Measurements from ENCODE around the gene KPRP. TPM values are rescaled to one million over a fixed set of nuclear protein-coding genes. Genes with fewer than 3 reads are reported as not detected.

Gene KPRP, protein sequence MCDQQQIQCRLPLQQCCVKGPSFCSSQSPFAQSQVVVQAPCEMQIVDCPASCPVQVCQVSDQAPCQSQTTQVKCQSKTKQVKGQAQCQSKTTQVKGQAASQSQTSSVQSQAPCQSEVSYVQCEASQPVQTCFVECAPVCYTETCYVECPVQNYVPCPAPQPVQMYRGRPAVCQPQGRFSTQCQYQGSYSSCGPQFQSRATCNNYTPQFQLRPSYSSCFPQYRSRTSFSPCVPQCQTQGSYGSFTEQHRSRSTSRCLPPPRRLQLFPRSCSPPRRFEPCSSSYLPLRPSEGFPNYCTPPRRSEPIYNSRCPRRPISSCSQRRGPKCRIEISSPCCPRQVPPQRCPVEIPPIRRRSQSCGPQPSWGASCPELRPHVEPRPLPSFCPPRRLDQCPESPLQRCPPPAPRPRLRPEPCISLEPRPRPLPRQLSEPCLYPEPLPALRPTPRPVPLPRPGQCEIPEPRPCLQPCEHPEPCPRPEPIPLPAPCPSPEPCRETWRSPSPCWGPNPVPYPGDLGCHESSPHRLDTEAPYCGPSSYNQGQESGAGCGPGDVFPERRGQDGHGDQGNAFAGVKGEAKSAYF
- not detected for total RNA-seq

DNA sequence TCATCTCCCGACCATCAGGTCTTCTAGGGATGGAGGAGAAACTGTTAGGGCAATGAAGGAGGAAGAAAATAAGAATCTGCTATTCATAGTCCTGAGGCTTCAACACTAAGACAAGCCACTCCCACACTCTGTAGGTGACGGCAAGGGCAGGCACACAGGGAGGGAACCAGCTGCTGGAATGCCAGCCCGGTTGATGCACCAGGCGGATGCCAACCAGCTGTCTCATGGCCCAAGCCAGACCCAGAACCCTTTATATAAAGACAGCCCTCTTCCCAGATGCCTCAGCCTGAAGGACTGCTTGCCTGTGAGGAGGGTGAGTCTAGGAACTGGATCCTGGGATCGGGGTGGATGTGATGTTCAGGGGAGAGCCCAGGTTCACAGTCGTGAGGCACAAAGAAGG is at the start of gene KPRP:
TSS of gene KPRP (plus strand) at position 279 of the 400 bp plus-strand sequence. CDS start 1,564 bp downstream, outside the sequence.
- peaks cover 41% of the 10 kb centered on the region for H3K27me3 Mint-ChIP-seq
- DNase-seq, result no peak
- no peak within 1 kb of the TSS for H3K27ac Mint-ChIP-seq
- H3K4me1 Mint-ChIP-seq, result no peaks in the 10 kb centered on the region
- no peak within 1 kb of the TSS for H3K4me3 Mint-ChIP-seq
- H3K9me3 Mint-ChIP-seq, result no peaks in the 10 kb centered on the region
- H3K36me3 Mint-ChIP-seq, result no peaks in the 10 kb centered on the region

DNA sequence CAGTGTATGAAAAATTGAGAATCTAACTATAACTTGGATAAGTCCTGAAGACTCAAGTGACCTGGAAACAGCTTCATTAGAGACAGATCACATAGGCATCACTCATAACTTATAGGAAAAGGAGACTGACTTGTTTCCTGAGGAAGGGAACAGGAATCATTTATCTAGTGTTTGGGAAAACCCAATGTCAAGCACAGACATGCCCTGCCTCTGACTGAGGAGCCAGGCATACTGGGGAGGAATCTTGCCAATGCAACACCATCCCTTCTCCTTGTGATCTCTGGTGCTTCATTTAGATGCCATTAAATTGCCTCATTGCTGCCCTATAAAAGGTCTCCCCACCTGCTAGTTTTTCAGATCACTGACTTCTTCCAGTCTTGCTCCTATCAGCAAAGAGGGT is 39.6 kb upstream of the KPRP start:
- Mint-ChIP-seq H3K9me3 (no peaks in the 10 kb centered on the region), H3K4me3 (no peak overlapping the region), H3K27me3 (peaks cover 29% of the 10 kb centered on the region), H3K36me3 (no peaks in the 10 kb centered on the region), H3K27ac (no peak overlapping the region), H3K4me1 (no peaks in the 10 kb centered on the region)
- DNase-seq, result no peak

DNA sequence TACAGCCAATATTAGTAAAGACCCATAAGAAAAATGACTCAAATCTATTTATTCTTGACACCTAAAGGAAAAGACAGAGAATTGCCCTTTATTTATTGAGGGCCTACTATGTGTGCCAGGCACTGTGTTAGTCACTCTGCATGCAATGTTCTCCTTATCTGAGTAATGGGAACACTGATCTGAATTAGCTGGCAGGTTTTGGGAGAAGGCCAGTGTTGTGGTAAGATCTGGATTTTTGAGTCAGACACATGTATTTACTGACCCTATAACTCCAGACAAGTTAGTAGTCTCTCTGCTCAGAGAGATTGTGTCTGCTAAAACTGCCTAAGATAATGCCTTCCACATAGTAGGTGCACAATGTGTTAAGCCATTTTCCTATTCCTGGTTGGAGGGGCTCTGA is 32.6 kb upstream of the KPRP start:
- Mint-ChIP-seq H3K27ac (no peak overlapping the region), H3K36me3 (no peaks in the 10 kb centered on the region), H3K9me3 (no peaks in the 10 kb centered on the region), H3K4me3 (no peak overlapping the region), H3K4me1 (no peaks in the 10 kb centered on the region), H3K27me3 (peaks cover 16% of the 10 kb centered on the region)
- no peak for DNase-seq

DNA sequence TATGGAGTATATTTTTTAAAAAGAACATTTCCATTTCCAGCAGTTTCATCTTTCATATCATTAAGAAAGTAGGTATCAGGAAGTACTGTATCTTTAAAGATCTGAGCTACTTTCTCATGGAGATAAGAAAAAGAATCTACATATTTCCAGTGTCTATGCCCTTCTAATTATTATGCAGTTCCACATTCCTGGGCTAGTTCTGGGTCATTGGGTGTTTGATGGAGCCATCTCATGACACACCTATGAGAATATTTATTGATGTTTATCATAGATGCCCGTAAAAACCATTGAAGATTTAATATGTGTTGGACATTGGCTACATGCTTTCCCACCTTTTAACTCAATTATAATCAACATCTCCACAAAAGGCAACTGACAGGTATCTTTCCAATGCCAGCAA is 28.8 kb upstream of the KPRP start:
- DNase-seq, result no peak
- Mint-ChIP-seq H3K4me3 (no peak overlapping the region), H3K27ac (no peak overlapping the region), H3K36me3 (no peaks in the 10 kb centered on the region), H3K9me3 (no peaks in the 10 kb centered on the region), H3K27me3 (peaks cover 12% of the 10 kb centered on the region), H3K4me1 (no peaks in the 10 kb centered on the region)

DNA sequence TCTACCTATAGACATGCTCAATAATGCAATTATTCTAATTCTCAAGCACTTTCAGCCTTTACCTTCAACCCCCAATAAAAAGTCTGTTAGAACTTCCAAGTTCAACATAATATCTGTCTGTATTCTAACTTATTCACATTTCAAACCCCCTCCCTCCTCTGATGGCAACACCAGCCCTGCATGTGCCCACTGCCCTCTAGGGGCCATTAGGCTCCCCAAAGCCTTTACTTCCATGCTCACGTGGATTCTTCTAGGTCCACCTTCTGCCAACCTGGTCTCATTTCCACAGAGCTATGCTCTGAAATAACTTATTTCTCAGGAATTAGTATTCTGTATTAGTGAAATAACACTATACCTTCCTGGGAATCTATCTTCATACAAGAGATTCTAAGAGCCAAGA is 22.2 kb upstream of the KPRP start:
- Mint-ChIP-seq H3K27ac (no peak overlapping the region), H3K4me1 (no peaks in the 10 kb centered on the region), H3K27me3 (peaks cover 35% of the 10 kb centered on the region), H3K9me3 (no peaks in the 10 kb centered on the region), H3K36me3 (no peaks in the 10 kb centered on the region), H3K4me3 (no peak overlapping the region)
- no peak for DNase-seq

DNA sequence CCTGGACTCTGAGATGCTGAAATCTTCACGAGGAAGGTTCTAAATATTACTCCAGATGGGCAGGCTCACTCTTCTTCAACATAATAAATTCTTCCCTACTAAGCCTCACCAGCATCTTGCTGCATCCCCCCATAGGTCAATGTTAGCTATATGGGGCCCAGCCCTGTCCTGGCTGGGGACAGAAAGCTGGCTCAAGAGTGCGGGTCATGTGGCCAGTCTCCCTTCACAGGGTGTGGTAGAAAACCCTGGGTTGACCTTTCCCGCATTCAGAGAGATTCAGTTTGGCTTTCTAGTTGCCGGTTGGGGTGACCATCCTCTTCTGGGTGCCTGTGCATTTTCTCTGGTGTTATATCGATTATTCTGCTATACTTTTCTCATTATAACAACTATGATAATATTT is 19.8 kb upstream of the KPRP start:
- Mint-ChIP-seq H3K27ac (no peak overlapping the region), H3K4me3 (no peak overlapping the region), H3K27me3 (peaks cover 35% of the 10 kb centered on the region), H3K36me3 (no peaks in the 10 kb centered on the region), H3K9me3 (no peaks in the 10 kb centered on the region), H3K4me1 (no peaks in the 10 kb centered on the region)
- DNase-seq, result no peak

DNA sequence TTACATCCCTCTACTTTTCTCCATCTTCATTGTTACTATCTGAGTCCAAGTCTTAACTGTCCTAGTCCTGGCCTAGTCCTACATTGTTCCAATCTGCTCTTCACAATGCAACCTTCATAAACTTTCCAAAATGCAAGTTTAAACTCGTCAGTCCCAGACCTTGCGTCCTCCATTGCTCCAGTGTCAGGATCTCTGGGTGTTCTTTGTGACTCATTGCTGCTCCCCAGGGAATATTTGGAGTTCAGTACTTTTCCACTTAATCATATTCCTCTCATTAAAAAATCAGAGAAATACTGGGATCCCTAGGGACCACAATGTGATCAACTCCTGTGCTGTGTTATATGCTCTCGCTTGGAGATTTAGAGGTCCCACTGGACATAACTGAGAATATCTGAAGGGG is 18.0 kb upstream of the KPRP start:
- Mint-ChIP-seq H3K4me3 (no peak overlapping the region), H3K4me1 (no peaks in the 10 kb centered on the region), H3K27me3 (peaks cover 29% of the 10 kb centered on the region), H3K27ac (no peak overlapping the region), H3K9me3 (no peaks in the 10 kb centered on the region), H3K36me3 (no peaks in the 10 kb centered on the region)
- DNase-seq, result no peak

DNA sequence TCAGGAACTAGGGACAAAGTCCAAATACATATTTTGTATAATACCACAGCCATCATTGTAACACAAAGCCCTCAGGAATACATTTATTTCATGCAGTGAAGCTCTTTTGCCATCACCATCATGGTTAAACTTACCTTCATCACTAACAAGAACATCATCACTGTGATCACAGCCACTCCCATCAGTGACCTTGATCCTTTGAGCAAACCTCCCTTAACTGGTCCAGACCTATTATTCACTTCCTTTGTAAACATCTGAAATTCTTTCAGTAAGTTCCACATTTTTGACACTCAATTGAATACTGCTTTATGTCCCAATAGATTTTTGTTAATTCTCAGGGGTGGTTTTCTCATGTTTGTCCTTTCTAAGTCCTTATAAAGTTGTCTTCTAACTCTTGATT is 16.2 kb upstream of the KPRP start:
- H3K36me3 Mint-ChIP-seq, result no peaks in the 10 kb centered on the region
- H3K4me1 Mint-ChIP-seq, result no peaks in the 10 kb centered on the region
- H3K27ac Mint-ChIP-seq, result no peak overlapping the region
- no peak overlapping the region for H3K4me3 Mint-ChIP-seq
- peaks cover 21% of the 10 kb centered on the region for H3K27me3 Mint-ChIP-seq
- H3K9me3 Mint-ChIP-seq, result no peaks in the 10 kb centered on the region
- no peak for DNase-seq

DNA sequence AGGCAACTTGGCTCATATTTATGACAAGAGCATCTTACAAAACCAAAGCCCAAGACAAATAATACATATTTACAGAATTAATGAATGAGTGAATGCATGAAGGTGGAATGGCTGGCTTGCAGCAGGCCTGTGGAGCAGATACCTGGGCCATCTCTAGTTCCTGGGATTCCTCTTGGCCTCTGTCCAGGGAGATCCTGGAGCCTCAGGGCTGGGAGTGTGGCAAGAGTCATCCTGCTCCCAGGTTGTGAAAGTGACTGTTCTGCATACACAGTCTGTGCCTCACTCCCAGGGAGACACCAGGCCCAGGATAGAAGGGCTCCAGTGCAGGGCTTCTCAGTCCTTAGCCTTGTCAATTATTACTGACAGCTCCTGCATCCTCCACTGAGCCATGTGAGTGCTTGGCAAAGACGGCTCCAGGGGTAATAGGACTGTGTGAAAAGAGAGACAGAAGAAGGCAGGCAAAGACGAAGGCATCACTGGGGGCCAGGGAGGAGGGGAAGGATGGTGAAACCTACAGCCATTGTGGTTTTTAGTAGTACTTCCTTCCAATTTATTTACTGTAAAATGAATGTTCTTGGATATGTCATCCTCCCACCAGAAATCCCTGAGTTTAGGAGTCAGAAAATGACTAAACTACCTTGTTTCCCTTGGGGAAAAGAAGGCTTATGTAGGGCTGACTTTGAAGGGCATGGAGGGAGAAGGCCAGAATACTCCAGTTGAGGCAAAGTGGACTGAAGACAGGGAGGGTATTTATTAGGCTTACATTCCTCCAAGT is 14.3 kb upstream of the KPRP start:
- H3K27ac Mint-ChIP-seq, result no peak overlapping the region
- no peaks in the 10 kb centered on the region for H3K9me3 Mint-ChIP-seq
- H3K4me3 Mint-ChIP-seq, result no peak overlapping the region
- no peak for DNase-seq
- no peaks in the 10 kb centered on the region for H3K36me3 Mint-ChIP-seq
- H3K4me1 Mint-ChIP-seq, result no peaks in the 10 kb centered on the region
- H3K27me3 Mint-ChIP-seq, result peaks cover 14% of the 10 kb centered on the region

DNA sequence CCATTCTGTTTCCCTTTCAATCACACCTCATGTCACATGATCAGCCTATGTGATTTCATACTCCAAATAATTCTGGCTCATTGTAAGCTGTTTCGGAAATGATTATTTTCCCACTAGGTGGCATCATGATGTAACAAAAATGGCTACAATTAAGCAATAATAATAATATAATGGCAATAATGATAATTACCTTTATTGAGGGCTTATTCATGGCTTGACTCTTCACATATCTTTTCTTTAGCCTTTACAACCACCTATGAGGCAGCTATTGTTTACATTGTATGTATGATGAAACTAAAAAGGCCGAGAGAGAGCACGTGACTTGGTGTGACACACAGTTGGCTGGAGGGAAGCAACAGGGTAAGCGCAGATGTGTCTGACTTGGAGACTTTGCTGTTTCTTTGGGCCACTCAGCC is 12.5 kb upstream of the KPRP start:
- H3K4me1 Mint-ChIP-seq, result no peaks in the 10 kb centered on the region
- H3K27me3 Mint-ChIP-seq, result peaks cover 10% of the 10 kb centered on the region
- no peak overlapping the region for H3K4me3 Mint-ChIP-seq
- DNase-seq, result no peak
- H3K9me3 Mint-ChIP-seq, result no peaks in the 10 kb centered on the region
- H3K36me3 Mint-ChIP-seq, result no peaks in the 10 kb centered on the region
- no peak overlapping the region for H3K27ac Mint-ChIP-seq

DNA sequence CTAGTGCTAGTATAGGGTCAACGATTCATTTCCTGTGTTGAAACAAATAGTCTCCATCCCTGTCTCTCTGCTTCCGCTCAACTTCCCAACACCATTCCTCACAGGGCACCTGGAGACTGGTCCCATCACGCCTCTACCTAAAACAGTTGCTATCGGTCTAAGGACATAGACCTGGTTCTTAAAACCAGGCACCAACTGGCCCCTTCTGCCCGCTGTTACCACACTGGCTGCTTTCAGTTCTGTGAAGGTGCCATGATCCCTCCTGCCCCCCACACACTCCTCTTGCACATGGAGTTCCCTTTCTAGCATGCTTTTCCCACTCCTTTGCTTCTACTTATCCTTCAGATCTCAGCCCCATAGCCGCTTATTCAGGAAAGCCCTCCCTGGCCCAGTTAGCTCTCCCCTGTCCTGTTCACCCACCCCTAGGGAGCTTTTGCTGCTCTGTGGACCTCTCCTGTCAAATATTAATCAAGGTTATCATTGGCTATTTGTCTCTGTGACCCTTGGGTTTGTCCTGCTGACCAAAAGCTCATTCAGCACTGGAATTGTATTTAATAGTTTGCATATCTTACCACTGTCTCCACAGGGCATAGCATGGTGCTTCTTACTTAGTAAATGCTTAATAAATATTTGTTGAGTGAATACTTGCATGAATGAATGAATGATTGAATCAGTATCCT is 11.9 kb upstream of the KPRP start:
- Mint-ChIP-seq H3K27me3 (peaks cover 16% of the 10 kb centered on the region), H3K36me3 (no peaks in the 10 kb centered on the region), H3K27ac (no peak overlapping the region)

DNA sequence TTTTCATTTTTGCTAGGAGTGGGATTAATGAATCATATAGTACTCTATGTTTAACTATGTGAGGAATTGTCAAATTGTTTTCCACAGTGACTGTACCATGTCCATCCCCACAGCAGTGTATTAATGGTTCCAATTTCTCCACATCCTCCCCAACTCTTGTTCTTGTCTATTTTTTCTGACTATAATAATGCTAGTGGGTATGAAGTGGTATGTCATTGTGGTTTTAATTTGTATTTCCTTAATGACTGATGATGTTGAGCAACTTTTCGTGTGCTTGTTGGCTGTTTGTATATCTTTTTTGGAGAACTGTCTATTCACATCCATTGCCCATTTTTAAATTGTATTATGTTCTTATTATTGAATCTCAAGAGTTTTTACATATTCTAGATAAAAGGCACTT is 10.0 kb upstream of the KPRP start:
- no peaks in the 10 kb centered on the region for H3K9me3 Mint-ChIP-seq
- H3K36me3 Mint-ChIP-seq, result no peaks in the 10 kb centered on the region
- no peak overlapping the region for H3K4me3 Mint-ChIP-seq
- H3K27ac Mint-ChIP-seq, result no peak overlapping the region
- no peak for DNase-seq
- no peaks in the 10 kb centered on the region for H3K4me1 Mint-ChIP-seq
- H3K27me3 Mint-ChIP-seq, result peaks cover 24% of the 10 kb centered on the region

More for the DNA sequence above, 11.9 kb upstream of the KPRP start:
- no peak for DNase-seq
- Mint-ChIP-seq H3K4me3 (no peak overlapping the region), H3K4me1 (no peaks in the 10 kb centered on the region), H3K9me3 (no peaks in the 10 kb centered on the region)

DNA sequence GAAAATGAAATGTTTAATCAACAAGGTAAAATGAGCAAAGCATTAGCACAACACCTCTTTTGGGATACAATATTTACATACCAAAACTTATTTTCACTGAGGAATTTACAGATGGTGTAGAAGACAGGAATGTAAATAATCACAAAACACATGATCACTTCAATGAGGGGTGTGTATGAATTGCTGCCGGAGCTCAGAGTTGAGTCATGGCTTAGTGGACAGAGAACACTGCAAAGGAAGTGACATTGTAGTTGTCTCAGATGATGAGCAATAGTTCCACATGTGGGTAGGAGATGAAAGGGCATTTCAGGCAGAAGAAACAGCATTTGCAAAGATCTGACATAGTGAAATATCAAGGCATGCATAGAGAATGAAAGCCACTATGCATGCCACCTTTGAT is 5.6 kb upstream of the KPRP start:
- H3K27ac Mint-ChIP-seq, result no peak overlapping the region
- no peaks in the 10 kb centered on the region for H3K9me3 Mint-ChIP-seq
- DNase-seq, result no peak
- H3K27me3 Mint-ChIP-seq, result peaks cover 49% of the 10 kb centered on the region
- no peaks in the 10 kb centered on the region for H3K4me1 Mint-ChIP-seq
- H3K4me3 Mint-ChIP-seq, result no peak overlapping the region
- no peaks in the 10 kb centered on the region for H3K36me3 Mint-ChIP-seq

DNA sequence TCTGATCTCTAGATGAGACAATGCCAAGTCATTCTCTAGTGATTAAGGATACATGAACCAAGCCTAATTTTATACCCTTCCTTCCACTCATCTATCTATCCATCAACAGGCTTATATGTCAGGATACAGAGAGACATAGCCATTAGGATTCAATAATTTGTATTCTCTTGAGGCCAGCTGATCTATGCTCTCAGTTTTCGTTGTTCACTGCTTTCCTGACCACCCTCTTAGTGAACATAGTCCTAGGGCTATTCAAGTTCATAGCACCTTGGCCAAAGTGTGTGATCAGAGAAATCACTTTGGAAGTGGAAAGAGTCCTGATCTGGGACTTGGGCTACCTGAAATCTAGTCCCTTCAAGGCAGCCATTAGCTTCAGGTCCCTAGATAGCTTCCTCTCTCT is 4.2 kb upstream of the KPRP start:
- H3K36me3 Mint-ChIP-seq, result no peaks in the 10 kb centered on the region
- no peak for DNase-seq

DNA sequence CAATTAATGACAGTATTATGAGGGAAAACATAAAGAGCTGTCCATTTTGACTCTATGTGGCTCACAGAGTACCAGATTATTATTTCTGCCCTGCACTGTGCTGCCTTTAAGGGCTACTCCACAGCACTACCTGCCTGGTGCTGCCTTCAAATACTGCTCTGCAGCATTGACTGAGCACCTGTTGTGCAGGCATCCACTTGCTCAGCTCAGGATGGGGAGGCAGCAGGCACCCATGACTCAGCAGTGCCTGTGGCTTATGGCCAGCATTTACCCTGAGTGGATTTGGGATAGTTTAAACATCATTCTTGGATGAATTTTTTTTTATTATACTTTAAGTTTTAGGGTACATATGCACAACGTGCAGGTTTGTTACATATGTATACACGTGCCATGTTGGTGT is 953 bp upstream of the KPRP start:
- H3K4me3 Mint-ChIP-seq, result no peak overlapping the region
- no peaks in the 10 kb centered on the region for H3K36me3 Mint-ChIP-seq
- H3K9me3 Mint-ChIP-seq, result no peaks in the 10 kb centered on the region
- no peaks in the 10 kb centered on the region for H3K4me1 Mint-ChIP-seq
- no peak overlapping the region for H3K27ac Mint-ChIP-seq
- peaks cover 43% of the 10 kb centered on the region for H3K27me3 Mint-ChIP-seq
- DNase-seq, result no peak

More for the DNA sequence above, 4.2 kb upstream of the KPRP start:
- H3K4me1 Mint-ChIP-seq, result no peaks in the 10 kb centered on the region
- H3K9me3 Mint-ChIP-seq, result no peaks in the 10 kb centered on the region
- H3K4me3 Mint-ChIP-seq, result no peak overlapping the region
- no peak overlapping the region for H3K27ac Mint-ChIP-seq
- peaks cover 55% of the 10 kb centered on the region for H3K27me3 Mint-ChIP-seq
